WI38 (cell line): ENCODE results near the gene SEC14L3.

Experiments used
- H3K4me3 ChIP-seq: 2 replicates; pipeline ENCODE4 v1.5.1; 2011; ENCODE audit warnings: low read depth, mild to moderate bottlenecking, control low read depth, low read length
- CTCF ChIP-seq: IDR thresholded peaks from 2 replicates; pipeline ENCODE4 v1.5.1; 2012; ENCODE audit warnings: low read depth, mild to moderate bottlenecking, control low read depth, low read length

Gene SEC14L3

GRCh38 chr22:30414525-30415047, 57.2 kb downstream of the SEC14L3 start:
- no peak overlapping the region for H3K4me3 ChIP-seq
- no peak for TF ChIP-seq CTCF

- H3K4me3 ChIP-seq, result no peak overlapping the region
- TF ChIP-seq CTCF, result no peak
Observed at GRCh38 chr22:30413745-30414524, 57.9 kb downstream of the SEC14L3 start.

DNA sequence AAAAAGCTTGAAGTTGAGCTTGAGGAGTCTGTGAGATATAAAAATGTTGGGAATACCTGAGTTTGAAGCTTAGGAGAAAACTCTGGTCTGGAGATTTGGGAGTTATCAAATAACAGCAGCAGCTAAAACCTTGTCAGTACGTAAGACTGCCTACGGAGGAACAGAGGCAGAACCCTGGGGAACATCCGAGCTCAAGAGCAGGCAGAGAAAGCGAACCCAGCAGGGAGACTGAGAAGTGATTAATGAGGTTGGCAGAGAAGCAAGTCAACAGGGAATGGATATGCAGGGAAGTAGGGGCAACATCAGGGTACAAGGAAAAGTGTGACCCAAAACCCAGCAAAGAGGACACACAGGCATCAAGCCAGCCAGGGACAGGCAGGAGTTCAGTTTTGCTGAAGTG, 58.8 kb downstream of the SEC14L3 start:
- TF ChIP-seq CTCF, result no peak
- H3K4me3 ChIP-seq, result no peak overlapping the region

GRCh38 chr22:30411780-30412179, 60.0 kb downstream of the SEC14L3 start:
- no peak for TF ChIP-seq CTCF
- H3K4me3 ChIP-seq, result no peak overlapping the region
